LNCaP clone FGC (cell line): ENCODE results near the gene TTLL5.
A peak's percentile ranks its signal among the peaks of the same experiment; 100 is the strongest.

Experiments used
- DNase-seq: peaks from one replicate; pipeline ENCODE4 v3.0.0-alpha.2; 2011; ENCODE audit warnings: low read depth
- H3K4me3 ChIP-seq: 2 replicates; pipeline ENCODE4 v1.5.1; 2011; ENCODE audit warnings: mild to moderate bottlenecking, low read depth, low read length, control low read depth
- CTCF ChIP-seq: IDR thresholded peaks from 2 replicates; pipeline ENCODE4 v1.5.1; 2012; ENCODE audit warnings: mild to moderate bottlenecking; ENCODE audit not compliant: control insufficient read depth, insufficient read depth; ENCODE audit errors: extremely low read depth

Gene TTLL5

GRCh38 chr14:75705014-75705413, 44.0 kb downstream of the TTLL5 start:
- TF ChIP-seq CTCF: no peak
- H3K4me3 ChIP-seq: no peak overlapping the region
- DNase-seq: no peak

GRCh38 chr14:75709207-75709812, 48.3 kb downstream of the TTLL5 start:
- no peak overlapping the region for H3K4me3 ChIP-seq
- peak; percentile 52 for DNase-seq
- peak; percentile 90 for TF ChIP-seq CTCF

- peak; percentile 89 for TF ChIP-seq CTCF
- no peak overlapping the region for H3K4me3 ChIP-seq
- DNase-seq: no peak
These were observed 50.2 kb downstream of the TTLL5 start for GRCh38 chr14:75711105-75711795.

- no peak for DNase-seq
- TF ChIP-seq CTCF: no peak
- H3K4me3 ChIP-seq: no peak overlapping the region
These were observed 50.8 kb downstream of the TTLL5 start for GRCh38 chr14:75711796-75712211.

GRCh38 chr14:75714991-75715390, 53.9 kb downstream of the TTLL5 start:
- TF ChIP-seq CTCF: no peak
- no peak overlapping the region for H3K4me3 ChIP-seq
- no peak for DNase-seq

- TF ChIP-seq CTCF: no peak
- H3K4me3 ChIP-seq: no peak overlapping the region
- no peak for DNase-seq
These were observed 55.1 kb downstream of the TTLL5 start for GRCh38 chr14:75715926-75716780.
